Neutrophil (primary cell): Measurements from ENCODE around the gene CEMIP.

ENCODE experiments used
- H3K27ac ChIP-seq: fragments of 200-600 bp; sonication (generic); 2 replicates; pipeline ENCODE4 v1.5.1; 2016; ENCODE audit warnings: mild to moderate bottlenecking, moderate library complexity
- H3K27me3 ChIP-seq: fragments of 200-600 bp; sonication (generic); 2 replicates; pipeline ENCODE4 v1.6.0; 2016; ENCODE audit warnings: mild to moderate bottlenecking
- H3K36me3 ChIP-seq: fragments of 200-600 bp; sonication (generic); 2 replicates; pipeline ENCODE4 v1.5.1; 2017
- H3K4me1 ChIP-seq, 2 experiments: fragments of 200-600 bp in 1 of 2; sonication (generic) in 1 of 2; 1 replicate in 1 of 2; 2 replicates in 1 of 2; pipeline versions ENCODE4 v1.5.1 to v1.6.1; 2013 to 2016; ENCODE audit warnings: low read depth in 1 of 2, low read length in 1 of 2, mild to moderate bottlenecking in 1 of 2, moderate library complexity in 1 of 2; ENCODE audit not compliant: control insufficient read depth in 1 of 2, insufficient read depth in 1 of 2
- H3K4me3 ChIP-seq, 2 experiments: fragments of 200-600 bp in 1 of 2; sonication (generic) in 1 of 2; 1 replicate in 1 of 2; 2 replicates in 1 of 2; pipeline ENCODE4 v1.5.1; 2013 to 2016; ENCODE audit warnings: low read depth in 1 of 2, low read length in 1 of 2, mild to moderate bottlenecking in 1 of 2, moderate library complexity in 1 of 2
- H3K9me3 ChIP-seq: fragments of 200-600 bp; sonication (generic); 2 replicates; pipeline ENCODE4 v1.5.1; 2016
- CTCF ChIP-seq: fragments of 200-600 bp; sonication (generic); IDR thresholded peaks from 2 replicates; pipeline ENCODE4 v1.5.1; 2016; ENCODE audit warnings: antibody characterized with exemption

Gene CEMIP

GRCh38 chr15:80878867-80879250, 99.7 kb downstream of the CEMIP start:
- no peaks in the 10 kb centered on the region for H3K27me3 ChIP-seq
- no peak for TF ChIP-seq CTCF
- no peaks in the 10 kb centered on the region for H3K36me3 ChIP-seq

GRCh38 chr15:80880086-80880485, 100.9 kb downstream of the CEMIP start:
- TF ChIP-seq CTCF = no peak
- Histone ChIP-seq H3K9me3 (no peaks in the 10 kb centered on the region), H3K36me3 (no peaks in the 10 kb centered on the region), H3K4me3 (no peak overlapping the region), H3K27me3 (no peaks in the 10 kb centered on the region), H3K27ac (no peak overlapping the region), H3K4me1 (no peaks in the 10 kb centered on the region)

More at GRCh38 chr15:80878867-80879250, 99.7 kb downstream of the CEMIP start:
- no peak overlapping the region for H3K27ac ChIP-seq
- H3K9me3 ChIP-seq = no peaks in the 10 kb centered on the region
- H3K4me3 ChIP-seq = no peak overlapping the region
- no peaks in the 10 kb centered on the region for H3K4me1 ChIP-seq

- Histone ChIP-seq H3K27ac (no peak overlapping the region), H3K36me3 (no peaks in the 10 kb centered on the region), H3K4me1 (no peaks in the 10 kb centered on the region), H3K9me3 (no peaks in the 10 kb centered on the region), H3K4me3 (no peak overlapping the region), H3K27me3 (no peaks in the 10 kb centered on the region)
- no peak for TF ChIP-seq CTCF
Observed at GRCh38 chr15:80883641-80884040, 104.5 kb downstream of the CEMIP start.

- H3K27ac ChIP-seq = no peak overlapping the region
- TF ChIP-seq CTCF = no peak
- H3K9me3 ChIP-seq = no peaks in the 10 kb centered on the region
- no peak overlapping the region for H3K4me3 ChIP-seq
- H3K27me3 ChIP-seq = no peaks in the 10 kb centered on the region
- no peaks in the 10 kb centered on the region for H3K4me1 ChIP-seq
- H3K36me3 ChIP-seq = no peaks in the 10 kb centered on the region
Observed at GRCh38 chr15:80885016-80885579, 105.9 kb downstream of the CEMIP start.

- Histone ChIP-seq H3K27me3 (no peaks in the 10 kb centered on the region), H3K9me3 (no peaks in the 10 kb centered on the region), H3K36me3 (no peaks in the 10 kb centered on the region), H3K4me1 (no peaks in the 10 kb centered on the region), H3K27ac (no peak overlapping the region), H3K4me3 (no peak overlapping the region)
- no peak for TF ChIP-seq CTCF
Observed at GRCh38 chr15:80887148-80887547, 108.0 kb downstream of the CEMIP start.

- H3K27me3 ChIP-seq = no peaks in the 10 kb centered on the region
- H3K36me3 ChIP-seq = no peaks in the 10 kb centered on the region
- no peak overlapping the region for H3K4me3 ChIP-seq
- H3K9me3 ChIP-seq = no peaks in the 10 kb centered on the region
- no peak overlapping the region for H3K27ac ChIP-seq
- no peak for TF ChIP-seq CTCF
- no peaks in the 10 kb centered on the region for H3K4me1 ChIP-seq
Observed at GRCh38 chr15:80888846-80889245, 109.7 kb downstream of the CEMIP start.
